Type B pancreatic cell (in vitro differentiated cells): ENCODE data around the gene CHSY3. TPM values are rescaled to one million over a fixed set of nuclear protein-coding genes. Genes with fewer than 3 reads are reported as not detected.

Experiments
- DNase-seq: peaks from one replicate; pipeline ENCODE4 v3.0.0; 2021; ENCODE audit warnings: mixed read lengths; ENCODE audit not compliant: unreplicated experiment; ENCODE audit errors: extremely low spot score
- H3K27ac Mint-ChIP-seq: 2 replicates; pipeline ENCODE4 v1.8.0; 2021; ENCODE audit warnings: mild to moderate bottlenecking, mixed read lengths
- H3K27me3 Mint-ChIP-seq: 2 replicates; pipeline ENCODE4 v1.8.0; 2021; ENCODE audit warnings: mixed read lengths
- H3K36me3 Mint-ChIP-seq: 2 replicates; pipeline ENCODE4 v1.8.0; 2021; ENCODE audit warnings: mixed read lengths
- H3K4me1 Mint-ChIP-seq: one replicate; pipeline ENCODE4 v1.8.0; 2021; ENCODE audit warnings: mixed read lengths; ENCODE audit not compliant: unreplicated experiment
- H3K4me3 Mint-ChIP-seq: 2 replicates; pipeline ENCODE4 v1.8.0; 2021; ENCODE audit warnings: mild to moderate bottlenecking, mixed read lengths
- H3K9me3 Mint-ChIP-seq: 2 replicates; pipeline ENCODE4 v1.8.0; 2021; ENCODE audit warnings: mixed read lengths
- CTCF ChIP-seq: fragments of 200-600 bp; sonication (generic); conservative IDR thresholded peaks from 2 replicates; pipeline ENCODE4 v1.5.0; 2021; ENCODE audit warnings: antibody characterized with exemption, mild to moderate bottlenecking
- total RNA-seq: library from RNA; stranded (reverse); gene quantifications from 2 replicates; pipeline ENCODE4 v1.2.1, GENCODE V29; 2021; ENCODE audit warnings: low replicate concordance

The CHSY3 gene
- total RNA-seq, 1 donor from 2014 or later = 4.9 TPM

- Mint-ChIP-seq H3K36me3 (no peaks in the 10 kb centered on the region), H3K27me3 (no peaks in the 10 kb centered on the region), H3K27ac (no peak overlapping the region), H3K4me1 (no peaks in the 10 kb centered on the region), H3K4me3 (no peak overlapping the region), H3K9me3 (no peaks in the 10 kb centered on the region)
- no peak for DNase-seq
- TF ChIP-seq CTCF = no peak
These were observed 16.9 kb downstream of the CHSY3 start for GRCh38 chr5:129921204-129921603.

GRCh38 chr5:129930221-129930620, 26.0 kb downstream of the CHSY3 start:
- DNase-seq = no peak
- no peak overlapping the region for H3K27ac Mint-ChIP-seq
- TF ChIP-seq CTCF = no peak
- no peaks in the 10 kb centered on the region for H3K27me3 Mint-ChIP-seq
- no peaks in the 10 kb centered on the region for H3K4me1 Mint-ChIP-seq
- H3K9me3 Mint-ChIP-seq = no peaks in the 10 kb centered on the region
- H3K36me3 Mint-ChIP-seq = no peaks in the 10 kb centered on the region
- H3K4me3 Mint-ChIP-seq = no peak overlapping the region

- H3K27me3 Mint-ChIP-seq = no peaks in the 10 kb centered on the region
These were observed 31.4 kb downstream of the CHSY3 start for GRCh38 chr5:129935626-129936025.

GRCh38 chr5:129938077-129938476, 33.8 kb downstream of the CHSY3 start:
- Mint-ChIP-seq H3K4me3 (no peak overlapping the region), H3K9me3 (peaks cover 5% of the 10 kb centered on the region), H3K27me3 (no peaks in the 10 kb centered on the region), H3K4me1 (no peaks in the 10 kb centered on the region), H3K36me3 (peaks cover 8% of the 10 kb centered on the region), H3K27ac (no peak overlapping the region)
- TF ChIP-seq CTCF = no peak
- no peak for DNase-seq

More at GRCh38 chr5:129935626-129936025, 31.4 kb downstream of the CHSY3 start:
- Mint-ChIP-seq H3K36me3 (peaks cover 8% of the 10 kb centered on the region), H3K4me3 (no peak overlapping the region), H3K4me1 (no peaks in the 10 kb centered on the region), H3K9me3 (peaks cover 5% of the 10 kb centered on the region), H3K27ac (no peak overlapping the region)
- DNase-seq = no peak
- TF ChIP-seq CTCF = no peak

GRCh38 chr5:129943936-129944335, 39.7 kb downstream of the CHSY3 start:
- Mint-ChIP-seq H3K9me3 (no peaks in the 10 kb centered on the region), H3K36me3 (no peaks in the 10 kb centered on the region), H3K27ac (no peak overlapping the region), H3K27me3 (no peaks in the 10 kb centered on the region), H3K4me3 (no peak overlapping the region), H3K4me1 (peaks cover 5% of the 10 kb centered on the region)
- no peak for DNase-seq
- no peak for TF ChIP-seq CTCF

- Mint-ChIP-seq H3K36me3 (no peaks in the 10 kb centered on the region), H3K9me3 (no peaks in the 10 kb centered on the region), H3K4me3 (no peak overlapping the region), H3K4me1 (peaks cover 5% of the 10 kb centered on the region), H3K27me3 (no peaks in the 10 kb centered on the region), H3K27ac (no peak overlapping the region)
- TF ChIP-seq CTCF = no peak
- DNase-seq = no peak
These were observed 40.8 kb downstream of the CHSY3 start for GRCh38 chr5:129945028-129945427.
